Mammary epithelial cell (primary cell): ENCODE measurements around the gene MTHFSD.

Experiments
- CTCF ChIP-seq, 2 donors: IDR thresholded peaks in 1 of 2; conservative IDR thresholded peaks in 1 of 2; 2 replicates each; pipeline ENCODE4 v1.5.1; 2011 to 2012; ENCODE audit warnings: inconsistent platforms in 2 of 2, low read length in 2 of 2, mild to moderate bottlenecking in 2 of 2, control low read depth in 1 of 2, low read depth in 1 of 2; ENCODE audit not compliant: insufficient read depth in 1 of 2; ENCODE audit errors: extremely low read depth in 1 of 2
- EZH2 ChIP-seq: IDR thresholded peaks from 2 replicates; pipeline ENCODE4 v1.6.1; 2012; ENCODE audit warnings: low read length, inconsistent platforms, borderline replicate concordance

DNA sequence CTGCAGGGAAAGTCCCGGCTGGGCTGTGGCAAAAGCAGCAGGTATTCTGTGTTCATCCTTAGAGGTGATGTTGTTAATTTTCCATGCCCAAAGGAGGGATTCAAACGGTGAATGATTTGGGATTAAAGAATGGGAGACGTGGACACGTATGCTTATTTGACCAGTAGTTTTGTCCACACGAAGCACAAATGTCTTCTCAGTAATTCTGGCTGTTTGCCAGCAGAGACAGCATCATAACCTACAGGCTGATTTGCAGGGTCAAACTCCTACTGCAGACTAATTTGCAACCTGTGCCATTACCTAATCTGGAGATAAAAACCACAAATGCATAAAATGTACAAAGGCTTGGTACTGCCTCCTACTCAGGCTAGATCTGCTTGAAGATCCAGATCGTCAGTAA is 14.1 kb downstream of the MTHFSD start:
- no peak for TF ChIP-seq CTCF (conservative IDR thresholded peaks at IDR 0.05 in 1 of 2, IDR thresholded peaks at IDR 0.05 in 1 of 2; ENCODE audit: extremely low read depth in 1 of 2, insufficient read depth in 1 of 2, low read depth in 1 of 2, low read length in 2 of 2)
- TF ChIP-seq EZH2, result no peak
